GM19372 (cell line): ENCODE measurements around the gene PPL.
"Not testable (repeated sequence)": the region's sequence is repeated elsewhere in the genome, so short reads cannot be mapped to it uniquely, and the experiment has no call there.

Experiments used
- ATAC-seq: cut with Tn5 transposase; IDR thresholded peaks from one replicate; pipeline ENCODE4 v1.9.1; 2021; ENCODE audit warnings: mild to moderate bottlenecking, low read depth, moderate library complexity; ENCODE audit not compliant: unreplicated experiment

PPL gene

DNA sequence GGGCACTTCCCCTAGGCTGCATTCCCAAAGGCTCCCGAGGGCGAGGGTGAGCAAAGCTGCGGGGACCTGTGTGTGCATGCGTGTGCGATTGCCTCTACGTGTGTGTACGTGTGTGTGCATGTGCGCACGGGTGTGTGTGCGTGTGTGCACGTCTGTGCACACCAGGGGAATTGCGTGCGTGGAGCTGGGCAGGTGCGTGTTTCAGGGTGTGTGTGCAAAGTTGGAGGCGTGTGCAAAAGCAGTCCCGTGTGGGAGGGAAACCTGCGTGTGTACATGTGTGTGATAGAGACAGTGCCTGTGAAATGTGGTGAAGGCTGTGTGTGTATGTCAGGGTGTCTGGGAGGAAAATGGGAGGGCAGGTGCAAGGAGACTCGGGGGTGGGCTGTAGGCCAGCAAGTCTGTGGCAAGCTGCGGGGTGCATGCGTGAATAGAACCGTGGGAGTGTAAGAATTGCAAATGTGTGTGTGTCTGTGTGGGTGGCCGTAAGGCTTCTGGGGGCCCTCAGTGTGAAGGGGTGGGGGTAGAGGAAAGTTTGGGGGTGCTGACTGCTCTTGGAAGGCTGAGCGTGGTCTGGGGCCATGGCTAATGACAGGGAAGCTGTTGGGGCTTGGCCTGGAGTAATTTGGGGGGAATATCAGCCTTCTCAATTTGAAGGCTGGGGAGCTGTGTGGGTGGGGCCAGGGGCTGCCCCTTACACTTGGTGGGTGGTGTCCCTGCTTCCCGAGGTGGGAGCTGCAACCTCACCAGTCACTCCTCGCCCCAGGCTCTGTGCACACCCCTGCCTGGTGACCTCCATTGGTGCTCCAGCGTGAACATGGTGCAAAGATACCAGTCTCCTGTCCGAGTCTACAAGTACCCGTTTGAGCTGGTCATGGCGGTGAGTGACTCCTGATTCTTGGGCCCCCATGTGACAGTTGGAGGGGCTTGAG lies 21.8 kb upstream of the PPL start:
- no peak for ATAC-seq

DNA sequence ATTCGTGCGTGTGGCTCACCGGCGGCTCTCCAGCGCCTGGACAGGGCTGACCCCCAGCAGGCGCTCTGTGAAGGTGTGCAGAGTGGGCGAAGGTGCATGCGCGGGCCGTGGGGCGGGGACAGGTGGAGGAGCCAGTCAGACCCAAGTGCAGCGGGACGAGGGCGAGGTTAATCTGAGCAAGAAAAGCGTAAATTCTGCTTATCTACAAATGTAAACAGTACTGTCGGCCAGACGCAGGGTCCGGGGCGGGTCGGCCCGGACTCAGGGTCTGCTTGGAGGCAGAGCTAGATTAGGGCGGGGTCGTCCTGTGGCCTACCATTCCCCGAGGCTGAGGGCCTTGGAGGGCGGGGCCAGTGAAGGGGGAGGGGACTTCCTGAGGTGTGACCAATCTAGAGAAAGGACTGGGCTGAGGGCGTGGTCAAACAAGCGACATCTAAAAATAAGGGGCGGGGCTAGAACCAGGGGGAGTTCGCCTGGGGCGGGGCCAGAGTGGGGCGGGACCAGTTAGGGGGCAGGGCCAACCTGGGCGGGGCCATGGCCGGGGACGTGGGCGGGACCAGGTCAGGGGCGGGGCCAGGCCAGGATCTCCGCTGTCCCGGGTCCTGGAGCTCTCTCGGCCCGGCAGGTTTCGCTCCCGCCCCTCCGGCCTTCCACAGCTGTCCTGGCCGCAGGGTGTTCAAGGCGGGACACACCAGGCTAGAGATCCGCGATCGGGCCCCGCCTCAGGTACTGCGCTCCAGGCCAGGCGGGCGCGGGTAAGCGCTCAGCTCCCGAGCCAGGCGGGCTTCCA lies 21.0 kb upstream of the PPL start, which contains the start of gene SEC14L5:
Gene SEC14L5 (plus strand): TSS at position 611 of the 790 bp plus-strand sequence. CDS start 994 bp downstream, outside the sequence.
- ATAC-seq: peak; percentile 66

DNA sequence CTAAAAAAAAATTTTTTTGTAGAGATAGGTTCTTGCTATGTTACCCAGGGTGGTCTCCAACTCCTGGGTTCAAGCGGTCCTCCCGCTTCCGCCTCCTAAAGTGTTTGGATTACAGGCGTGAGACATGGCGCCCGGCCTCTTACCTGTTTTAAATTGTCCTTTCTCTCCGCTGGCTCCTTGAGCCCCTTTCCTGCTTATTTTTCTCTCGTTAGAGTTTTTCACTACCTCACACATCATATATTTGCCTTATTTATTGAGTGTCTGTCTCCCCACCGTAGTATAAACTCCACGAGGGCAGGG lies 20.4 kb upstream of the PPL start:
- no peak for ATAC-seq

DNA sequence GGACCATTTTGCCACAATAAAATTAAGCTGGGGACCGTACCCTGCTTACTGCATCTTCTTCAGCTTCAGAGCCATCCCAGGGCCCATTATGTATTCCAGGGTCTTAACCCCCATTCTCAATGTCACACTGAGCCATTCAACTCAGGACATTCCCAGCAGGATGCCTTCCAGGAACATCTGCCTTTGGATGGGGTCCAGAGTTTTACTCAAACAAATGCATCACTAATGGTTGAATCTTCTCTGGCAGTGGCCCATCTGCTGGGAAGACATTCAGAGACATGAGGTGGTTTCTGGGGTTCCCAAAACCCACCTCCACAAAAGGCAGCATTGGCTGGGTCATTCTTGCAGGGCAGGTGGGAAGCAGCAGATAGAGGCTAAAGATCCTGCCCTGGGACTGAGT lies 17.8 kb upstream of the PPL start:
- no peak for ATAC-seq

DNA sequence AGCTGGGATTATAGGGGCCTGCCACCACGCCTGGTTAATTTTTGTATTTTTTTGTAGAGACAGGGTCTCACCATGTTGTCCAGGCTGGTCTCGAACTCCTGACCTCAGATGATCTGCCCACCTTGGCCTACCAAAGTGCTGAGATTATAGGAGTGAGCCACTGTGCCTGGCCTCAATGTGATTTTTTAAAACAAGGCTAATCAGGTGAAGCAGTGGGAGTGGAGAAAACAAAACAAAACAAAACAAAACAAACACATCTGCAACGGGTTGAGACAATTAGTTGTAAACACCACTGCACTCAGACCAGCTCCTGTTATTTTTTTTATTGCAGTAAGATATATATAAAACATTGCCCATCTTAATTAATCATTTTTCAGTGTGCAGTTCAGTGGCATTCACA lies 14.6 kb upstream of the PPL start:
- not testable (repeated sequence) for ATAC-seq

DNA sequence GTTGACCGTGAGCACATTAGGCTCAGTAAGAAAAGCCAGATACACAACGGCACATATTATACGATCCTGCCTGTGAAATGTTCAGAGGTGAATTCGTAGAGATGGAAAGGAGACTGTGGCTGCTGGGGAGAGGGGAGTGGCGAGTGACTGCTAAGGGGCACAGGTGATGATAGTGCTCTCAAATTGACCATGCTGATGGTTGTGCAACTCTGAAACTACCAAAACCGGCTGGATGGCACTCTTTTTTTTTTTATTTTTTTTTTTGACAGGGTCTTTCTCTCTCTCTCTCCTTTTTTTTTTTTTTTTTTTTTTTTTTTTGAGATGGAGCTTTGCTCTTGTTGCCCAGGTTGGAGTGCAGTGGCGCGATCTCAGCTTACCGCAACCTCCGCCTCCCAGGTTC lies 13.0 kb upstream of the PPL start:
- no peak for ATAC-seq

DNA sequence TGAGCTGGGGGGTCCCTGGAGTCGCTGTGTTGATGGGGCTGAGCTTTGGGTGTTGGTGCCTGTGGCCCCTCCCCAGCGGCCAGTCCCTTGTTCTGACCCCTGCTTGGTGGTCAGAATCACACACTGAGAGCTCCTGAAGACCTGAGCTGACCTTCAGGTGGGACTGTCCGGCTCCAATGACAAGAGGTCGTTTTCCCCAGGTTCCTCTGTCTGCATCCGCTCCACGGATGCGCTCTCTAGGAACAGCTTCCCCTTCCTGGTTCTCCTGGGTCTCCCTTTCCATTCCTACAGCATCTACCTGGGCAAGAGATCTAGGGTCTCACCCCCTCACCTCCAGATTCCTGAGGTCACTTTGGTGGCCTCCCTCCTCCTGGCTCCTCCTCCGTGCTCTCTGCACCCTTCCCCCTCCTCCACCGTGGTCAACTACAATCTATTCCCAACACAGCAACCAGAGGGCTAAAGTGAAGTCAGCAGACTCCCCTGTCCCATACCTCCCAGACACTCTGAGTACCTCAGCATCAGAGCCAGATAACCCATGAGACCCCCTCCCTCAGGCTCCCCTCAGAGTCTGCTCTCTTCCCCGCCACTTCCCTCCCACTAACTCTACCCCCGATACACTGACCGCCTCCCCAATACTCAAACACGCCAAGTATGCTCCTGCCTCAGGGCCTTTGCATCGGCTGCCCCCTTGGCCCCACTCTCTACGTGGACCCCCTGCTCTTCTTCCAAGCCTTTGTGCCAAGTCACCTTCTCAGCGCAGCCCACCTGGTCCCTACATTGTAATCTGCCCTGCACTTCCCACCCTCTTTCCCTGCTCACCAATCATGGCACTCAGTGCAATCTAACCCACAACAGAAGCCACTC lies 12.2 kb upstream of the PPL start:
- ATAC-seq: no peak

DNA sequence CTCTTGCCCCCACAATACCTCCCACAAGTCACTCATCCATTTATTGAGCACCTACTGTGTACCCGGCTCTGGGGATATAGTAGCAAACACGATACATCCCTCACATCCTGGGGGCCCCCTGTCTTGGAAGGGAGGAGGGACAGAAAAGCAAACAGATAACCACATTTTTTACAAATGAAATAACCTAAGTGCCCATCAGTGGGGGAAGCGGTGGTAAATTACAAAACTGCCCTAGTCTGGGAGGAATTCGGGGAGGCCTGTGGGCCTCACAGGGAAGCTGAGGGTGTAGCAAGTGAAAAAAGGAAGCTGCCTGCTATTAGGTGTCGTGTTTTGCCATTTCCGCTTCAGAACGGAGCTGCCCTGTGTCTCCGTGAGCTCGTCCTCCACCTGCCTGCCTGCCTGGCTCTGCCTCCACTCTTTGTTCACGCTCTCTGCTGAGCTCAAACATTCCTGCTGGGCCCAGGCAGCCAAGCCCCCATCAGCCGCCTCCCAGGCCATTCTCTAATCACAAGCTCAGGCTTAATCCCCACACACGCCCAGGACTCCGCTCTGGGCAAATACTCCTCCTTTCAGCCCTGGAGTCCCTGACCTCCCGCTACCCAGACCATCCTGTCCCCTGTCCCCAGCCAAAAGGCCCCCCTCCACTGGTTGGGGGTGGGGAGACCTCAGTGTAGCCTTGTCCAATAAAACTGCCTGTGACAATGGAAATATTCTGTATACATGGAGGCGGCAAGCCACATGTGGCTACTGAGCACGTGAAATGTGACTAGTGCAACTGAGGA lies 11.0 kb upstream of the PPL start:
- no peak for ATAC-seq

DNA sequence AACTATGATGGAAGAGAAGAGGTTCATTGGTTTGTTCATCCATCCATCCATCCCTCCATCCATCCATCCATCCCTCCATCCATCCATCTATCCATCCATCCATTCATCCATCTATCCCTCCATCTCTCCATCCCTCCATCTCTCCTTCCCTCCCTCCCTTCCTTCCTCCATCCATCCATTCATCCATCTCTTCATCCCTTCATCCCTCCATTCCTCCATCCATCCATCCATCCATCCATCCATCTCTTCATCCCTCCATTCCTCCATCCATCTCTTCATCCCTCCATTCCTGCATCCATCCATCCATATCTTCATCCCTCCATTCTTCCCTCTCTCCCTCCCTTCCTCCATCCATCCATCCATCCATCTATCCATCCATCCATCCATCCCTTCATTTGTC lies 10.0 kb upstream of the PPL start:
- ATAC-seq: no peak

DNA sequence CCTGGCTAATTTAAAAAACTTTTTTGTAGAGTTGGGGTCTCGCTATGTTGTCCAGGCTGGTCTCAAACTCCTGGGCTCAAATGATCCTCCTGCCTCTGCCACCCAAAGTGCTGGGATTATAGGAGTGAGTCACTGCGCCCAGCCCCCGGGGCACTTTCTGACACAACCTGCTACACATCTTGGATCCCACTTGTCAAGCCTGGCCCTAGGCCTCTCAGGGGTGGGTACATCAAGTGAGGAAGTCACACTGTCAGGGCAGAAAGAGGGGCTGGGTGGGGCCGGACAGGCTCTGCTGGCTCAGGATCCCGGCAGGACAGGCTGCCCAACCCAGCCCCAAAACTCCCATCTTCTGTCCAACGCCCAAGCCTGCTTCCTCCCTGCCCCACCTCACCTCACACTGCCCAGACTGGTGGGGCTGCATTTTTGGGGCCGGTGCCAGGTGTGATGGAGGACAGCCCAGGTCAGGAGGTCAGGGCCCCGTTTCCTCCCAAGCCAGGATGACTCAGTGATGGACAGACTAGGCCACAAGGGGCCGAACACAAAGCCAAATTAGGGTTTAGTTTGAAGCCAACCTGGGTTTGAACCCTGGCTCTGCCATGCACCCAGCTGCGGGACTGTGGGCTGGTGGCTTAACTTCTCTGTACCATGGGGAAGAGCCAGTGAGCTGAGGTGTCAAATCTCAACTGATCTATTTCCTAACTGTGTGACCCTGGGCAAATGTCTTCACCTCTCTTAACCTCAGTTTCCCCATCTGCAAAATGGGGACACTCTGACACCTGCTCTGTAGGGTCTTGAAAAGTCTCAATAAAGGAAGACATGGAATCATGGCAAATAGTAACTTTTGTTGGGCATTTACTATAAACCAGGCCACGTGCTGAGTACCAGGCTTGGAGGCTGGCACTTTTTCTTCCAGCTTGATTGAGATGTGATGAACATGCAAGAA lies 8.9 kb upstream of the PPL start:
- no peak for ATAC-seq

DNA sequence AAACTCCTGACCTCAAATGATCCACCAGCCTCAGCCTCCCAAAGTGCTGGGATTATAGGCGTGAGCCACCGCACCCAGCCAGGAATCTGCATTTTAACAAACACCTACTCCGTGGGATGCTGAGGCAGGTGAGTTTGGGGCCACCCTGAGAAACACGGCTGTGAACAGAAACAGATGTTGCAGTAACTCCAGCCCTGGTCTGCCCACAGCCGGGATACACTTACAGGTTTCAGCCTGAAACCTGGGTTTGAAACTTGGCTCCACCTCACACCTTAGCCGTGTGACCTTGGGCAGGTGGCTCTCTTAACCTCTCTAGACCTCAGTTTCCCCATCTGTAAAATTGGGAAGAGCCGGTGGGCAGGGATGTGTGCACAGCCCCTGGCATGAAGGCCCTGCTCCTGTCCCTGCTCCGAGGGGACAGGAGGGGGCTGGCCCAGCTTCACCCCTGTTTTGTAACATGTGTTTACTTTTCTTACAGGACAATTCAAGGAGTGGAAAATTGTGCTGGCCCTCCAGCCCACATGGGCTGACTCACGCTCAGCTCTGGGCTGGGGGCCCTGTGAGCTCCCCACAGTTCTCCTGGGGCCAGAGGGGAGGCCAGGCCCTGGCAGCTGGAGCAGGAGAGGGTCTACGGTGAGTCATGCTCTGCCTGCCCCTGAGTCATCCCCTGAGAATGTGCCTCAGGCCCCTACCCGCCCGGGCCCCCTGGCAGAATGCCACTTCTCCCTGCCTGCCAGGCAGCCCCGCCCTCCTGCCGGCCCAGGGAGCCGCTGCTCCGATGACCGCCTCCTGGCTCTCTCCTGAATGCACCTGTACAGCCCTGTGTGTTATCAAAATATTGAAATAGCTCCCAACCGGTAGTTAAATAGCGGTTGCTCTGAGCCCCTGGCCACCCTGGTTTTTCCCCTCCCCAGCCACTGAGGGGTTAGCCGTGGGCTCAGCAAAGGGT lies 7.7 kb upstream of the PPL start:
- no peak for ATAC-seq

DNA sequence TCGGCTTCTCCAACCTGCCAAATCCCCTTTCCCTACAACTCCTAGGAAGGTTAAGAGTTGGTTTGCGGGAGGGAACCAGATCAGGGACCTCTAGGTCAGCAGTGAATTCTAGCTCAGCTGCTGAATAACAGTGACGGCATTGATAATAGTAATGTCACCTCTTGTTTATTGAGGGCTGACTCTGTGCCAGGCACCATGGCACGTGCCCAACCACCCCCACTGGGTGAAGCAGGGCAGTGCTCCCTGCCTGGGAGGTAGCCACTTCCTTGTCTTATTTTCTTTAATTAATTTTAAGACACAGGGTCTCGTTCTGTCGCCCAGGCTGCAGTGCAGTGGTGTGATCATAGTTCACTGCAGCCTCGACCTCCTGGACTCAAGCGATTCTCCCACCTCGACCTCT lies 5.5 kb upstream of the PPL start:
- ATAC-seq: no peak

DNA sequence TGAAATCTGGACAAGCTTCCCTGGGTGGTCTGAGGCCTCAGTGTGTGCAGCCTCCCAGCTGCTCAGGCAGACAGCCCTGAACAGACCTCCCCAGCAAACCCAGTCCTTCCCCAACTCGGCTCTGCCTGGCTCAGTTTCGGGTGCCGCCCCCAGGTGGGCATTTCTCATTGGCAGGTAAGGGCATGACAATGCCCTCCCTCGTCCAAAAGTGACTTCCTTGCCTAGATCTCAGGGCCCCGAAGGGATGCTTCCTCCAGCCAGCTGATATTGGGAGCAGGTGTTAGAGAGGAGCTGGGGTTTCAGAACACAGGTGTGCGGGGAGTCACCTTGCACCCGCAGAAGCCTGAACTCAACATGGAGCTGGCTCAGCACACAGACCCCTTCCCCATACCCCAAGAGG lies 3.8 kb upstream of the PPL start:
- no peak for ATAC-seq

DNA sequence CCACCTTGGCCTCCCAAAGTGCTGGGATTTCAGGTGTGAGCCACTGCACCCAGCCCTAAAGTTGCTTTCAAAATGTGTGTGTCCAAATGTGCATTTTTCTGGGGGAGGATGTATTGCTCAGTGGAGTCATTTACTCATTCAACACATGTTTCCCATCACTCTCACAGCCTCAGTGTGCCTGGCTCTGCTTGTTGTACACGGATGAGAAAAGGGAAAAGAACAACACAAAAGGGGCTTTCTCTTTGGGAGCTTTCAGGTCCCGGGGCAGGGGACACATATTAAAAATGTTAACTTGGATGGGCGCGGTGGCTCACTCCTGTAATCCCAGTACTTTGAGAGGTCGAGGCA lies 1.7 kb upstream of the PPL start:
- no peak for ATAC-seq

DNA sequence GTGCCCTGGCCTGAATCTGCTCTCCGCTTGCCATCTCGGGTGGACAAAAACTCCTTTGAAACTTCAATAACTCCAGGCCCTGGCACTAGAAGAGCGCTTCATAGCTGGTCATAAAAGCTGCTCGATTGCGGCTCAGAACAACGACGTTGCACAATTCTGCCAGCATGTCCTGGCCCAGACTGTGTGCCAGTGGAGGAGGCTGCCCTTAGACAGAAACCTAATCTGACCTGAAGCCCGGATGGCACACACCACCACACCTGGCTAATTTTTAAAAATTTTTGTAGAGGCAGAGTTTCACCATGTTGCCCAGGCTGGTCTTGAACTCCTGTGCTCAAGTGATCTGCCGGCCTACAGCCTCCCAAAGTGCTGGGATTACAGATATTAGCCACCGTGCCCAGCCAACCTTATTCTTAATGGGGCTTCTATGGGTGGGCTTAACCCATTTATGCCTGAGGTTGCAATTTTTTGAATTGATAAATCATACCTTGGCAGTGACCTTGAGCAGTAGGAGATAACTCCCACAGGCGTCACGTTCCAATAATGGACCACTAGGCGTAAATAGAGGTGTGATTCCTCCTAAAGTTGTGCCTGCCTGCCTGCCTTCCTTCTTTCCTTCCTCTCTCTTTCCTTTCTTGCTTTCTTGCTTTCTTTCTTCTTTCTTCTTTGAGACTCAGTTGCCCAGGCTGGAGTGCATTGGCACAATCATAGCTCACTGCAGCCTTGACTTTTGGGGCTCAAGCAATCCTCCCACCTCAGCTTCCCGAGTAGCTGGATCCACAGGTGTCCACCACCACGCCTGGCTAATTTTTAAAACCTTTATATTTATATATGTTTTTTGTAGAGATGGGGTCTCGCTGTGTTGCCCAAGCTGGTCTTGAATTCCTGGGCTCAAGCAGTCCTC lies 1.1 kb upstream of the PPL start:
- no peak for ATAC-seq

DNA sequence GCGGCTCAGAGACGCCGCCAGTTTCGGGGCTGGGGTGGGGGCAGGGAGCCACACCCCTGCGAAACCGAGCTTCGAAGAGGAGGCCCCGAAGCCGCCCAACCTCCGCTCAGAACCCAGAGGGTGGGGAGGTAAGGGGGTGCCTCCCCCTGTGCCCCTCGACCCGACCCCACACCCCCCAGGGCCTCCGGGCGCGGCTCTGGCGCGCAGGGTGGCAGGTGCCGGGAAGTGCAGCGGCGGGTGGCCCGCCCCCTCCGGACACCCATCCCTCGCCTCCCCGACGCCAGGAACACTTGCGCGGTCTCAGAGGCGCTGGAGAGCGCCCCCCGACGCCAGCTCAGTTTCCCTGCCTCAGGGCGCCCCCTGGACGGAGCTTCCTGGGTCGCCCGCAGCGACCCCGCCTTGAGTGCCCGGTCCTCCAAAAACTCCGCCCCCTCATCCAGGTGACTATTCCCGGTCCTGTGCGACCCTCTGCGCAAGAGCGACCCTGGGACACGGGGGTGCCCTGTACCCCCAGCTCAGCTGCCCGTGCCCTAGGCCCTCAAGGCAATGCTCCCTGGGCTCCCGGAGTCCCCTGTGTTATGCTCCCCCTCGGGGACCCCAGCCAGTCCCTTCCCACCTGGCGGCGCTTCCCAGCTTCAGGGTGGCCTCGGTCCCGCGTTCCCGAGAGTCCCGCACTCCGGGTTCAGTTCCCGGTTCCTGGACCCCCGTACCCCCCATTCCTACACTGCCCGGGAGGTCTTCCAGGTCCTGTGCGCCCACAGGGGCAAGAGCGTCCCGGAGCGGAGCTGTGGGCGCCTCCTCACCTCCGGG lies 562 bp downstream of the PPL start:
- no peak for ATAC-seq
